HG03378 (cell line): ENCODE data around the gene ABLIM2.

Source experiments
- ATAC-seq: cut with Tn5 transposase; IDR thresholded peaks from one replicate; pipeline ENCODE4 v1.9.1; 2021; ENCODE audit warnings: mild to moderate bottlenecking, moderate library complexity; ENCODE audit not compliant: unreplicated experiment

ABLIM2 gene

DNA sequence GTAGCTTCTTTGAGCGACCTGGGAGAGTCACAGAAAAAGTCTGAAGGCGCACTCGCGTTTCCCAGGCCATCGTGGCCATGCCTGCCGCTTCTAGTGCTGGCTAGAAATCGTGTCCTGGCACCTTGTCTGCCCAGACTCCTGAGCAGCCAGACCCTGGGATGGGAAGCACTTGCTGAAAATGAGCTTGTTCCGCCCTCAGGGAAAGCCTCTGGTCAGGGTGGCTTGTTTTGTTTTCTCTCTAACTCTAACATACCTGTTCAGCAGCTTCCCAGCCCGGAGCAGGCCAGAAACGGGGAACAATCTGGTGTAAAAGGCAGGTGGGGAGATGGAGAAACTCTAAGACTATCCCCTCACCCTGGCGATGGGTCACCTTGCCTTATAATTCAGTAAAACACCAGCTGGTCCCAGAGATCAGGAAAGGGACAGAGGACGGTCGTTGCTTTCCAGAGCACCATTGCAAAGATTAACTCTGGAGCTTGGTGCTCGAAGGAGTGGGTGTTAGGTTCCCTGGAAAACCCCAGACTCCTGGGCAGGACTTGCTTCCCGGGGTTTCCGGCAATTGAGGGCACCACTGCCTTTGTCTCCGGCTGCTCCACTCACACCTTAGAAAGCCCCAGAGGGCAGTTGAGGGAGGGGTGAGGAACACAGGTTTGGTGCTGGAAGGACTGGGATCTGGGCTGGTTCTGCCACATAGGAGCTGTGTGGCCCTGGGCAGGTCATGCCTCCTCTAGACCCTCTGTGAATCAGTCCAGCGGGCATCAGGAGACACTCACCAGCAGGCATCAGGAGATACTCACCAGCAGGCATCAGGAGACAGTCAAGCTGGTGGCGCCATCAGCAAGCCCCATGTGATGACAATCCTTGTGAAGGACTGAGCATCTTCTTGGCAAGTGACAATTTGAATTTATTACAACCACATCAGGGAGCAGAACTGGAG lies 36.0 kb upstream of the ABLIM2 start:
- no peak for ATAC-seq

- peak; percentile 81 for ATAC-seq
Measured at GRCh38 chr4:8192748-8193738, 34.4 kb upstream of the ABLIM2 start.

DNA sequence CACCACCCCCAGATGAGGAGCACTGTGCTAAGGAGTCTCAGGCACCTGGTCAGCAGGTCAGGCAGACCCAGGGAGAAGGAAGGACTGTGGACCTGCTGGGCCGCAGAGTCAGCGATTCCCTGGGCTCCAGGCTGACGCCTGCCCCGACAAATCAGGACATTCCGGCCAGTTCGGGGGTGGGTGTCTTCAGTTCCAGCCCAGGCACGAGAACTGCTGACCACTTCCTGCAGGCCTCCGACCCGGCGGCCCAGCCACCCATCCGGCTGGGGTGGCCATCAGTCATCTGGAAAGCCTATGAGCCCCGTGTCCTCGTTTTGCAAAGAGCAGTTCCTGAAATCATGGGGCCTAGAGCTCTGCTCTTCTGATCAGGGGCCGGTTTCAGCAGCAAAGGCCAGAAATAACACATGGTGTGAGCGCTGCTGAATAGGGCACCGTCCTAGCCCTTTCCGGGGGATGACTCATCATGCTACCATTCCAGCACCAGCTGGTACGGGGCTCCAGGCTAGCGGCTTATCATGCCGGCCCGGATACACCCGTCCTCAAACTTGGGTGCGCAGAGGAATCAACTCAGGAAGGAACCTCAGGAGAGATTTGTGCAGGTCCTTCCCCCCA lies 32.6 kb upstream of the ABLIM2 start:
- peak; percentile 52 for ATAC-seq

DNA sequence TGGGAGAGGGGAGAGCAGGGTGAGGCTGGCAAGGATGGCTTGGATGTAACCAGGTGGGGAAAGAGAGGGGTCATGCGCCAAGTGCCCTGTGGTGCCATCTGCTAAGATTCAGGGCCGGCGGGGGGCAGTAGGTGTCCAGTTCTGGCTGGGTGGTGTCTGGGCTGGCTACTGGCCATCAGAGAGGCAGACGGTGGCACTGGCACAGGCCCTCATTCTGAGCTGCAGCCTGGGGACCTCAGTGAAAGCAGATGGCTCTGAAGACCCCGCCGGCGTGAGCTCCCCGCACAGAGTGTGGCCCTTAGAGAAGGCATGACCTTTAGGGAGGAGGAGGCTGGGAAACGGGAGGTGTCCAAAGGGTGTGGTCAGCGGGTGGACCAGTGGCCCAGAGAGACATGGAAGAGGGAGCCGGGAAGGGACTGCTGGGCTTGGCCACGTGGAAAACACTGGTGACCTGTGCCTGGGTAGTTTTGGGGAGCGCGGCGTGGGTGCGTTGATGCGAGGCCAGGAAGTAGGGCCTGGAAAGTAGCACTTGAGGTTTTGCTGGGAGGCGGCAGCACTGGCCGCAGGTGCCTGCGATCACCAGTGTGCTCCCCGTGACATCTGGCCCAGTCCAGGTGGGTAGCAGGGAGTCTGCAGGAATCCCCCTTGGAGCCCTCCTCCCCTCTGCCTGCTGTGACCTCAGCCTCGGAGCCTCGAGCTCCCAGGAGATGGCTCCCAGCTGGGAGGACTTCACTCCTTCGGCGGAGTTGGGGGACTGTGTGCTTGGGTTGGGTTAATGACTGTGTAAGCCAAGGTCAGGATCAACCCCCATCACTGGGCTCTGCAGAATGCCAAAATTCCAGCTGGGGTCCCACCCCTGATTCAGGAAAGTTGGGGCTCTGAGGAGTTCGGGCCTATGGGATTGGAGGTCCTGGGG lies 31.2 kb upstream of the ABLIM2 start:
- no peak for ATAC-seq

DNA sequence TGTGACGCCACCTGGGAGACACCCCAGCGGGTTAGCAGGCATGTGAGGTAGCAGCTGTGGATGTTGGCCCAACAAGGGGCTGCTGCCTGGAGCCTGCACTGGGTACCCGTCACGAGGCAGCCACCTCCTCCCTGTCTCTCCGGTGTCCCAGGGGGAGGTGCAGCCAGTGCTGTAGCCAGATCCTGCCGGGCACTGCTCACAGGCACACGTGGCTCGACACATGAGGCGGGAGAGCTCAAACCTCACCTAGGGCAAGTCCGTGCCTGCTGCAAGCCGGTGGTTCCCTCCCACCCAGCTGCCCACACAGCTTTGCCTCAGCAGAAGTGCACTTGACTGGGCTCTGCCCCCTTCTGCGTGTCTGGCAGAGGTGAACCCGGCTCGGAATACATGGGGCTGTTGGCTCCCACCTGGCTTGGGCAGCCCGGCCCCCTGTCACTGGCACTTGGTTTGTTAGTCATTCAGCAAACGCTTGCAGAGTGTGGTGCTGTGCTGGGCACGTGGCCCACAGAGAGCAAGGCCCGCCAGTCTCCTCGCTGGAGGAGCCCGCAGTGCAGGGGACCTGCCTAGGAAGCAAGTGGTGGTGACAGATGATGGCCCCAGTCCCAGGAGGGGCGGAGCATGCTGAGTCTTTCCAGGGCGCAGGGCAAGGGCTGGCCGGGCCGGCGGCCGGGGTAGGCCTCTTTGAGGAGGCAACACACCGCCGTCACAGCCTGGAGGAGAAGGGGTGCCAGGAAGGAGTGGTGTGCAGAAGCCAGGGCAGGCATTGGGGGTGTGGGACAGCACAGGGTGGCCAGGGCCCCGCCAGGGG lies 30.3 kb upstream of the ABLIM2 start:
- no peak for ATAC-seq

- ATAC-seq: no peak
Measured at GRCh38 chr4:8188085-8188484, 29.5 kb upstream of the ABLIM2 start.

GRCh38 chr4:8185930-8186329 lies 27.3 kb upstream of the ABLIM2 start:
- no peak for ATAC-seq

- no peak for ATAC-seq
Measured at GRCh38 chr4:8185295-8185694, 26.7 kb upstream of the ABLIM2 start.

DNA sequence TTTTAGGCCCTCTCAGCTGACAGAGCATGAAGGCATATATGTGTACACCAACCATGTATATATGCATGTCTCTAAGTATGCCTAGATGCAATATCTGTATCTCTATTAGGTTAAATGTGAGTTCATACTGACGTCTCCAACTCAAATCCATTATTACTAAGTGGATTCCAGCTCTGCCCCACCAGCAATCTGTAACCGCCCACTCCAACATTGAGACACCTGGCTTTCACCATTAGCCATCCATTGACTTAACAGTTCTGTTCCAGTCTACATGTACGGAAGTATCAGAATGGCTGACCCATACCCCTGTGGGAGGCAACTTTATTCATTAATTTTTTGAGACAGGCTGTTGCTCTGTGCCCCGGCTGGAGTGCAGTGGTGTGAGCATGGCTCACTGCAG lies 25.4 kb upstream of the ABLIM2 start:
- no peak for ATAC-seq

GRCh38 chr4:8182858-8183725 lies 24.5 kb upstream of the ABLIM2 start:
- ATAC-seq: no peak

- no peak for ATAC-seq
Measured at GRCh38 chr4:8182294-8182693, 23.7 kb upstream of the ABLIM2 start.

DNA sequence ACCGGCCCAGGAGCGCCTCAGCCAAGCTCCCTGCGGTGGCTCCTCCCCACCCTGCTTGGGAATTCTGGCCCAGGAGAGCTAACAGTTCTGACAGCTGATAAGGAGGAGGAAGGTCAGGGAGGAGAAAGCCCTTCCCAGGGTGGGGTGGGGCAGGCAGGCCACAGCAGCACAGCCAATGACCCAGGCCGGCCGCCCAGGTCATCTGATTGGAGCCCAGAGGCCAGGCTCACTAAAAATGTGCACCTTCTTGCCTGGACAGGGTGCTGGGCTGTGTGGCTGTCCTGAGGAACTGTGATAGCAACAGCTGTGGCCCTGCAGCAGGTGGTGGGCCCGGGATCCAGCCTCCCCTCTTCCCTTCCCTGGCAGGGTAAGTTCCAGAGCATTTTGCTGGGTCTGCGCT lies 23.2 kb upstream of the ABLIM2 start:
- no peak for ATAC-seq

GRCh38 chr4:8181119-8181518 lies 22.5 kb upstream of the ABLIM2 start:
- no peak for ATAC-seq

DNA sequence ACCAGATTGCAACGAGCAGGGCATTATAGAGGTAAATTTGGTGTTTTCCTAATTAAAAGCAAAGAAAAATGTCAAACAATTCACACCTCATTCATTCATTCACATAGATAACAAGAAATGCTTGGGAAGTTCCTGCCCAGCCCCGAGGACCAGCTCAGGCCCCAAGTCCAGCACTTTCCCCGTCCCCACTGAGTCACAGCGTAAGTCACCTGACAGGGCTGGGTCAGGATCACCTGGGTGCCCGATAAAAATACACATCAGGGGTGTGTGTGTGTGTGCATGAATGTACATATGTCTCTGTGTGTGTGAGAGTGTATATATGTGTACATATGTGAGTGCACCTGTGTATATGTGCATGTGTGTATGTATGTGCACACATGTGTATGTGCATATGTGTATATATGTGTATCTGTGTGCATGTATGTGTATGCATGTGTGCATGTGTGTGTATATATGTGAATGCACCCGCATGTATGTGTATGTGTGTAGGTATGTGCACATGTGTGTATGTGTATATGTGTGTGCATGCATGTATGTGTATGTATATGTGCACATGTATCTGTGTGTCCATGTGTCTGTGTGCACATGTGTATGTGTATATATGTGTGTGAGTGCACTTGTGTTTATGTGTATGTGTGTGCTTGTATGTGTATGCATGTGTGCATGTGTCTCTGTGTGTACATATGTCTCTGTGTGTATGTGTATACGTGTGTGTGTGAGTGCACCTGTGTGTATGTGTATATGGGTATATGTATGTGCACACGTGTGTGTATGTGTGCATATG lies 21.9 kb upstream of the ABLIM2 start:
- ATAC-seq: no peak

GRCh38 chr4:8179771-8180170 lies 21.2 kb upstream of the ABLIM2 start:
- ATAC-seq: no peak

DNA sequence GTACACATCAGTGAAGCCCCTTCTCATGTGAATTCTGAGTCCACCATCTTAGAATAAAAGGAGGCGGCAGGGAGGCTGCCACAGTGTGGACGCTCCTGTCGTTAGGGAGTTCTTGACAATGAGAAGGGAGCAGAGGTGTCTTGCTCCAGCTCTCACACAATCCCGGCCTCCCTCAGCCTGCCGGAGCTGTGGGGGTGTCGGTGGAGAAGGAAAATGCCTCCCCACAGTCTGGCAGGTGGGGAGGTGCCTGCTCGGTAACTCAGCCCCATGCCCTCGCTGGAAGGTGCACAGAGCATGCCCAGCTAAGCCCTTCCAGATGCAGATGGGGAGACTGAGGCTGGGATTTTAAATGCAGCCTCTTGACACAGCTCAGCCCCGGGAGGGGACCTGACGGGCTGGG lies 20.5 kb upstream of the ABLIM2 start:
- ATAC-seq: no peak

- no peak for ATAC-seq
Measured at GRCh38 chr4:8177956-8178355, 19.3 kb upstream of the ABLIM2 start.

DNA sequence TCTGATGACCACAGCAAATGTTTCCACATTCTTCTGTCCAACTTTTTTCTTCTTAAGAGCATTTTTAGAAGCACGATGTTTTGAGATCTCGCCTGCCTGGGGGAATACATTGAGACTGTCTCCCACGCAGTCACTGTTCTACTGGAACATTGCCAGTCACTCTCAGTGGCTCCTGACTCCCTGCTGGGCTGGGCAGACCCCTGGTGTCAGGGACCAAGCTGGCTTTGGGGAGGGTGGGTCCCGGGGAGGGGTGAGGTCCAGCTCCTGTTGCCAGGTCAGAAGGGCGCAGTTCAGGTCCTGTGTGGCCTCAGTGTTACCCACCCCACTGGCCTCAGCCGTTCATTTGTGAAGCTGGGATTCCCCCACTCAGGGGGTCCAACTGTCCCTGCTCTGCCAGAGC lies 18.9 kb upstream of the ABLIM2 start:
- no peak for ATAC-seq
